ENCODE measurements around the gene ACBD6. TPM values are rescaled to one million over a fixed set of nuclear protein-coding genes. Genes with fewer than 3 reads are reported as not detected.

ACBD6 gene
- total RNA-seq, 4 donors from 2014 or later = 26.4 to 34.6 (median 31.5) TPM

GRCh38 chr1:180366371-180367068, 135.9 kb downstream of the ACBD6 start:
- TF ChIP-seq, protein P1, sequence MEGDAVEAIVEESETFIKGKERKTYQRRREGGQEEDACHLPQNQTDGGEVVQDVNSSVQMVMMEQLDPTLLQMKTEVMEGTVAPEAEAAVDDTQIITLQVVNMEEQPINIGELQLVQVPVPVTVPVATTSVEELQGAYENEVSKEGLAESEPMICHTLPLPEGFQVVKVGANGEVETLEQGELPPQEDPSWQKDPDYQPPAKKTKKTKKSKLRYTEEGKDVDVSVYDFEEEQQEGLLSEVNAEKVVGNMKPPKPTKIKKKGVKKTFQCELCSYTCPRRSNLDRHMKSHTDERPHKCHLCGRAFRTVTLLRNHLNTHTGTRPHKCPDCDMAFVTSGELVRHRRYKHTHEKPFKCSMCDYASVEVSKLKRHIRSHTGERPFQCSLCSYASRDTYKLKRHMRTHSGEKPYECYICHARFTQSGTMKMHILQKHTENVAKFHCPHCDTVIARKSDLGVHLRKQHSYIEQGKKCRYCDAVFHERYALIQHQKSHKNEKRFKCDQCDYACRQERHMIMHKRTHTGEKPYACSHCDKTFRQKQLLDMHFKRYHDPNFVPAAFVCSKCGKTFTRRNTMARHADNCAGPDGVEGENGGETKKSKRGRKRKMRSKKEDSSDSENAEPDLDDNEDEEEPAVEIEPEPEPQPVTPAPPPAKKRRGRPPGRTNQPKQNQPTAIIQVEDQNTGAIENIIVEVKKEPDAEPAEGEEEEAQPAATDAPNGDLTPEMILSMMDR (IDR thresholded peaks at IDR 0.05; ENCODE audit: low read depth) = no peak

DNA sequence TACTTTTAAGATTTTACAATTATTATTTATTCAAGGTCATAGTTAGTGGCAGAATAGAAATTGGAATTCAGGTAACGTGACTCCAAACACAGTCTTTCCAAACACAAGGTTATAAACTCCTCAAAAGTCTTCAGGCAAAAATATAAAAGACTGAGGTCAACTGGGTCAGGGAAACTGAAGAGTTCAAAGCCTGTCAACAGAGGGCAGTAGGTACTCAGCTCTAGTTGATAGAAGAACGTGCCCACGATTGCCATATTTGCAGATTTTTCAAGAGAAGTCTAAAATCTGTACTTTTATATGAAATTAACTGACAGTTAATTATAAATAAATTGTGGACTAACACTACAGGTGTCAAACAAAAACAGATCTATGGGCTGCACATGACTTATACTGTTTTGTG, 137.3 kb downstream of the ACBD6 start:
- TF ChIP-seq, protein P1 (IDR thresholded peaks at IDR 0.05; ENCODE audit: low read depth) = no peak

DNA sequence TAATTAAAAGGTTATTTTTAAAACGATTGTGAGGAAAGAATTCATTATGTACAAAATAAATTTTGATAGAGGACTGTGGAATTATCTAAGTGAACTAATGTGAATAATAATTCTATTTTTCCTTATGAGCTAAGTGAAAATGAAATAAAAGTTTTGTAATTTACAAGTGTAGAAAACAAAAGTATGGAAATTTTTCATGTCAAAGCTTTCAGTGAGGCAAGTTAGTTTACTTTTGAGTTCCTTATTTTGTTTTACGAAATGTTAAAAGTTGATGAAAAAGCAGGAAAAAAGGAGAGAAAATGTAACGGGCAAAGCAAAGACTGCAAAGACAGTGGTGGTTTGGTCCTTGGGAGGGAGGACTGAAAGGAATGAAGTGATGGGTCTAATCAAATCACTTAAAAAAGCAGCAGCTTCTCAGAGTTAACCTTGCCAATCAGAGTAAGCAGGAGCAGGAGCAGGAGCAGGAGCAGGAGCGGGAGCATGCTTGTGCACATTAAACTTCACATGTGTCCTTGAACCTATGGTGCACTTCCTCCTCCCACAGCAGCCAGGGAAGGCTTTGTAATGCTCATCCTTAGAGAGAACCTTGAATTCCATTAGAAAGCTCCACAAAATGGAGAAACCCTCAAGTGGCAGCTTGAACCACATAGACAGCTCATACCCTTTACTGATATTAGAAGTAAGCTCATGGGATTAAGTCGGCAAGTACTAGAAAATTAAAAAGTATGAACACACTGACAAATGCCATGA, 139.0 kb downstream of the ACBD6 start:
- TF ChIP-seq, protein P1 (IDR thresholded peaks at IDR 0.05; ENCODE audit: low read depth) = no peak

DNA sequence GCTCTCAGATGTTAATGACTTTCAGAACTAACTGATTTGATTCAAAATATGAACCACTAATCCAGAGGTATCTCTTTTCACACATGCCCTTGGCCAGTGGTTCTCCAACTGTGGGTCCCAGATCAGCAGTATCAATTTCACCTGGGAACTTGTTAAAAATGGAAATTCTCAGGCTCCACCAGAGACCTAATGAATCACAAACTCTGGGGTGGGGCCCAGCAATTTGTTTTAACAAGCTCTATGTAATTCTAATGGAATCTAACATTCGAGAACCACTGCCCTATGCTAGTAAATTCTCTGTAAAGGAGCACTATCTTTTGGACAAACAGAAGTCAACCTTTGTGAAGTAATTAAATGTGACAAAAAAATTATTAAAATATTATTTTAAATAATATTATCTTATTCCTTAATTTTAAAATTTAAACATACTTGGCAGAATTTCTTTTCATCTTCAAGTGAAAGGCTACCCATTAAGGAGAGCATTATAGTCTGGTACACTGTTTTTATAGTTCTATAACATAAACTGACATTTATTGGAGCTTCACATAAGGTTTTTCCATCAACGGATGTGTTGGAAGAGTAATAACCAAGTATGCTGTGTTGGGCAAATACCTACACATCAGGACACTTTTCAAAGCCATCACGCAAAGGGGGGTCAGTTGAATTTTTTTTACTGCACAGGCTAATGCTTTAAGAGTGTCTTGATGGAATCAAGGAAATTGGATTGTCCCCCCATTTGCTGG, 141.9 kb downstream of the ACBD6 start:
- TF ChIP-seq, protein P1 (IDR thresholded peaks at IDR 0.05; ENCODE audit: low read depth) = no peak

DNA sequence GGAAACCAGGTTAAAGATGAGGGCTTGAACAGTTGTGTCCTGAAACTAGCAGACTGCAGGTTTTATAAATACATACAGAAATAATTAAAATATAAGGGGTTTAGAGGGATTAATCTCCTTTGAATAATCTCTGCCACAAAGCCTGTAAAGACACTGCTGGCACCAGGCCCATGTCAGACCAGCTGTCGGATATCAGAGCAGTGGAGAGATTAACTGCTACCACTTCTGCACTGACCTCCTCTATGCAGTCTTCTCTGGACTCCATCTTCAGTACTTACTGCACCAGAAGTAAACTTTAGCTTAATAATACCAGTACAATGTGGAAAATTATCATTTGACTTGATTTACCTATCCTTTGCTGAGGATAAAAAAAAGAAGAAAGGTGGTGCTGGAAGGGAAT, 143.7 kb downstream of the ACBD6 start:
- TF ChIP-seq, protein P1 (IDR thresholded peaks at IDR 0.05; ENCODE audit: low read depth) = no peak

GRCh38 chr1:180353945-180354344, 148.4 kb downstream of the ACBD6 start:
- TF ChIP-seq, protein P1 (IDR thresholded peaks at IDR 0.05; ENCODE audit: low read depth) = no peak

GRCh38 chr1:180352588-180352987, 149.8 kb downstream of the ACBD6 start:
- TF ChIP-seq, protein P1 (IDR thresholded peaks at IDR 0.05; ENCODE audit: low read depth) = no peak
